HCT116 (cell line): Measurements from ENCODE around the gene HIPK2. TPM values are rescaled to one million over a fixed set of nuclear protein-coding genes. Genes with fewer than 3 reads are reported as not detected.

Experiments used
- ATAC-seq: fragments of 200-7000 bp; cut with Tn5 transposase; 2 replicates; pipeline ENCODE4 v1.9.1; 2020; ENCODE audit warnings: mild to moderate bottlenecking, moderate library complexity
- BruUV-seq: library from RNA; stranded (reverse); fragments of 400-500 nt; replicated peaks from 2 replicates; lab custom pipeline; 2021; lab: Mats Ljungman, UMichigan
- CTCF ChIA-PET: fragments of 300-600 bp; sonication (Branson Sonifier 250); formaldehyde crosslinking; loops from one replicate; lab custom pipeline; 2021; ENCODE audit warnings: antibody characterized with exemption; lab: Charles Lee
- POLR2A ChIA-PET: fragments of 300-600, 350-600 bp; sonication (Branson Sonifier 250); formaldehyde crosslinking; loops from one replicate; lab custom pipeline; 2021; ENCODE audit warnings: antibody characterized with exemption; lab: Charles Lee
- RAD21 ChIA-PET, 2 experiments: fragments of 300-600 bp; sonication (Branson Sonifier 250); formaldehyde crosslinking; loops; one replicate each; lab custom pipeline; 2023; ENCODE audit warnings: low total read pairs in 2 of 2; ENCODE audit not compliant: uncharacterized antibody in 2 of 2, unreplicated experiment in 2 of 2, low non-redundant PET in 1 of 2; lab: Charles Lee
- DNase-seq: peaks from one replicate; pipeline ENCODE4 v3.0.0-alpha.2; 2010; ENCODE audit warnings: low read depth, low spot score
- H2AFZ ChIP-seq: fragments of 200-600 bp; shearing (Covaris generic), sonication (generic); 2 replicates; pipeline ENCODE4 v1.6.1; 2017; ENCODE audit warnings: low read depth, mixed run types, mixed read lengths, antibody characterized with exemption, low read length; ENCODE audit not compliant: poor library complexity, severe bottlenecking
- H3K27ac ChIP-seq: 2 replicates; pipeline ENCODE4 v1.5.1; 2012; ENCODE audit warnings: low read depth, low read length
- H3K27me3 ChIP-seq: fragments of 200-600 bp; sonication (generic); 2 replicates; pipeline ENCODE4 v1.6.1; 2016; ENCODE audit warnings: mixed run types, low read length, mixed read lengths; ENCODE audit not compliant: insufficient read depth
- H3K36me3 ChIP-seq, 2 experiments: fragments of 200-500 bp in 1 of 2; fragments of 200-600 bp in 1 of 2; sonication (Bioruptor generic) in 1 of 2; sonication (generic) in 1 of 2; 2 replicates each; pipeline versions ENCODE4 v1.5.1 to v1.6.1; 2014 to 2016; ENCODE audit warnings: low read length in 2 of 2, inconsistent platforms in 1 of 2, mixed read lengths in 1 of 2, mixed run types in 1 of 2; ENCODE audit not compliant: insufficient read depth in 2 of 2, control insufficient read depth in 1 of 2
- H3K4me1 ChIP-seq, 2 experiments: fragments of 200-600 bp in 1 of 2; sonication (generic) in 1 of 2; 2 replicates each; pipeline versions ENCODE4 v1.5.1 to v1.6.1; 2012 to 2017; ENCODE audit warnings: low read length in 2 of 2, inconsistent platforms in 1 of 2, mild to moderate bottlenecking in 1 of 2, mixed read lengths in 1 of 2, mixed run types in 1 of 2, moderate library complexity in 1 of 2; ENCODE audit not compliant: insufficient read depth in 2 of 2, control insufficient read depth in 1 of 2
- H3K4me2 ChIP-seq: fragments of 200-600 bp; sonication (generic); 2 replicates; pipeline ENCODE4 v1.6.1; 2017; ENCODE audit warnings: mixed run types, low read length, mixed read lengths
- H3K4me3 ChIP-seq, 2 experiments: fragments of 200-600 bp in 1 of 2; sonication (generic) in 1 of 2; replicated peaks in 1 of 2; 2 replicates each; pipeline ENCODE4 v1.5.1; 2011 to 2016; ENCODE audit warnings: low read length in 2 of 2, control low read depth in 1 of 2, low read depth in 1 of 2, mild to moderate bottlenecking in 1 of 2, mixed read lengths in 1 of 2, mixed run types in 1 of 2
- H3K79me2 ChIP-seq: fragments of 200-600 bp; sonication (generic); 2 replicates; pipeline ENCODE4 v1.6.1; 2017; ENCODE audit warnings: mild to moderate bottlenecking, mixed run types, low read length, moderate library complexity, mixed read lengths; ENCODE audit not compliant: insufficient read depth
- H3K9ac ChIP-seq: fragments of 200-600 bp; sonication (generic); 2 replicates; pipeline ENCODE4 v1.6.1; 2016; ENCODE audit warnings: low read length, mixed read lengths
- H3K9me2 ChIP-seq: fragments of 200-600 bp; sonication (generic), shearing (Covaris generic); 2 replicates; pipeline ENCODE4 v1.6.1; 2017; ENCODE audit warnings: mixed run types, mild to moderate bottlenecking, moderate library complexity; ENCODE audit not compliant: insufficient read depth
- H3K9me3 ChIP-seq, 2 experiments: fragments of 200-500 bp in 1 of 2; fragments of 200-600 bp in 1 of 2; sonication (Bioruptor generic) in 1 of 2; sonication (generic) in 1 of 2; 2 replicates each; pipeline ENCODE4 v1.6.1; 2014 to 2017; ENCODE audit warnings: low read length in 2 of 2, mixed read lengths in 2 of 2, inconsistent platforms in 1 of 2, low read depth in 1 of 2, mild to moderate bottlenecking in 1 of 2, mixed run types in 1 of 2, moderate library complexity in 1 of 2; ENCODE audit not compliant: control insufficient read depth in 1 of 2, insufficient read depth in 1 of 2
- H4K20me1 ChIP-seq: fragments of 200-600 bp; sonication (generic), shearing (Covaris generic); 2 replicates; pipeline ENCODE4 v1.6.1; 2017; ENCODE audit warnings: mixed run types, mild to moderate bottlenecking, moderate library complexity; ENCODE audit not compliant: insufficient read depth
- ATF3 ChIP-seq: IDR thresholded peaks from 2 replicates; pipeline ENCODE4 v1.6.1; 2012
- CBX3 ChIP-seq: IDR thresholded peaks from 2 replicates; pipeline ENCODE4 v1.6.1; 2012; ENCODE audit warnings: low read depth
- CEBPB ChIP-seq: IDR thresholded peaks from 2 replicates; pipeline ENCODE4 v1.6.1; 2012; ENCODE audit warnings: low read depth
- ELF1 ChIP-seq: IDR thresholded peaks from 2 replicates; pipeline ENCODE4 v1.6.1; 2012; ENCODE audit warnings: low read depth, borderline replicate concordance
- EZH2 ChIP-seq: fragments of 200-600 bp; sonication (generic); IDR thresholded peaks from 2 replicates; pipeline ENCODE4 v1.6.1; 2017; ENCODE audit warnings: antibody characterized with exemption, mixed run types
- EZH2phosphoT487 ChIP-seq: fragments of 200-600 bp; IDR thresholded peaks from 2 replicates; pipeline ENCODE4 v1.6.1; 2018; ENCODE audit warnings: antibody characterized with exemption, borderline replicate concordance
- FOSL1 ChIP-seq: IDR thresholded peaks from 2 replicates; pipeline ENCODE4 v1.6.1; 2012; ENCODE audit warnings: low read depth
- JUND ChIP-seq: IDR thresholded peaks from 2 replicates; pipeline ENCODE4 v1.6.1; 2012
- MAX ChIP-seq: IDR thresholded peaks from 2 replicates; pipeline ENCODE4 v1.6.1; 2012
- POLR2A ChIP-seq: IDR thresholded peaks from 2 replicates; pipeline ENCODE4 v1.7.0; 2011; ENCODE audit warnings: borderline replicate concordance; ENCODE audit not compliant: insufficient read depth, insufficient read length; ENCODE audit errors: extremely low read depth
- POLR2AphosphoS5 ChIP-seq: IDR thresholded peaks from 2 replicates; pipeline ENCODE4 v1.6.1; 2011; ENCODE audit warnings: mild to moderate bottlenecking, low read depth, low read length, moderate library complexity
- RAD21 ChIP-seq: IDR thresholded peaks from 2 replicates; pipeline ENCODE4 v1.6.1; 2012; ENCODE audit warnings: low read depth, mild to moderate bottlenecking
- SIN3A ChIP-seq: IDR thresholded peaks from 2 replicates; pipeline ENCODE4 v1.6.1; 2012; ENCODE audit warnings: low read depth
- SP1 ChIP-seq: IDR thresholded peaks from 2 replicates; pipeline ENCODE4 v1.6.1; 2012; ENCODE audit warnings: low read depth
- SRF ChIP-seq: IDR thresholded peaks from 2 replicates; pipeline ENCODE4 v1.6.1; 2012; ENCODE audit warnings: low read depth
- TCF7L2 ChIP-seq: IDR thresholded peaks from 2 replicates; pipeline ENCODE4 v1.7.0; 2011; ENCODE audit warnings: borderline replicate concordance, inconsistent platforms; ENCODE audit not compliant: insufficient read depth, insufficient read length; ENCODE audit errors: extremely low read depth
- YY1 ChIP-seq: IDR thresholded peaks from 2 replicates; pipeline ENCODE4 v1.6.1; 2011; ENCODE audit warnings: low read length, low read depth, moderate library complexity, mild to moderate bottlenecking; ENCODE audit not compliant: insufficient replicate concordance; ENCODE audit errors: extremely low read depth
- ZFX ChIP-seq: fragments of 450-650 bp; IDR thresholded peaks from 2 replicates; pipeline ENCODE4 v1.6.1; 2017
- intact Hi-C: fragments of 100-400 bp; cut with micrococcal nuclease; formaldehyde crosslinking; loops from 2 replicates; pipeline ENCODE4 v1.10.0; 2022
- total RNA-seq: library from RNA; stranded (reverse); gene quantifications from one replicate; pipeline ENCODE4 v1.2.1, GENCODE V29; 2021; ENCODE audit not compliant: unreplicated experiment

Gene HIPK2
- total RNA-seq, 1 experiment from 2014 or later, result 49.5 TPM

GRCh38 chr7:139718141-139718540 lies 59.7 kb downstream of the HIPK2 start (continued):
- TF ChIP-seq MAX, result no peak
- no peak for TF ChIP-seq ATF3
- no peak for TF ChIP-seq POLR2A
- no peak for TF ChIP-seq SP1
- TF ChIP-seq TCF7L2, result no peak

- Histone ChIP-seq H3K79me2 (peaks cover 26% of the 10 kb centered on the region; the same call in 1 of the 2 replicates), H3K27me3 (no peaks in the 10 kb centered on the region), H3K36me3 (peaks cover 4 to 11% of the 10 kb centered on the region in 2 experiments; a peak in 2 of 4 replicates), H3K4me3 (no peak overlapping the region), H2AFZ (no peak overlapping the region), H3K9ac (no peak overlapping the region), H3K4me2 (no peak overlapping the region), H3K9me2 (no peaks in the 10 kb centered on the region), H4K20me1 (no peaks in the 10 kb centered on the region), H3K9me3 (no peaks in the 10 kb centered on the region), H3K4me1 (peaks cover 8 to 15% of the 10 kb centered on the region in 2 experiments), H3K27ac (no peak overlapping the region)
- DNase-seq (no peak), ATAC-seq (no peak)
- CTCF ChIA-PET, result no interaction called here
- RAD21 ChIA-PET, result no interaction called here
- TSS peak; percentile 61 for BruUV-seq
- intact Hi-C loops, result no loop called here
- POLR2A ChIA-PET, result no interaction called here
- TF ChIP-seq JUND, result no peak
- TF ChIP-seq, all 23 proteins: peak for 0
Measured at GRCh38 chr7:139716156-139716942, 61.4 kb downstream of the HIPK2 start.

GRCh38 chr7:139715194-139715815 lies 62.5 kb downstream of the HIPK2 start:
- intact Hi-C loops, result no loop called here
- peaks cover 27% of the 10 kb centered on the region; the same call in 1 of the 2 replicates for H3K79me2 ChIP-seq
- H3K4me1 ChIP-seq, result peaks cover 0 to 5% of the 10 kb centered on the region in 2 experiments; a peak in 1 of 4 replicates
- H3K27ac ChIP-seq, result no peak overlapping the region
- ChIA-PET CTCF (no interaction called here), POLR2A (no interaction called here)
- ATAC-seq (no peak), DNase-seq (no peak)
- no peak overlapping the region for H2AFZ ChIP-seq
- H4K20me1 ChIP-seq, result no peaks in the 10 kb centered on the region
- no peak overlapping the region for H3K4me2 ChIP-seq
- no peak overlapping the region for H3K4me3 ChIP-seq
- H3K9me2 ChIP-seq, result no peaks in the 10 kb centered on the region
- TF ChIP-seq CBX3, result no peak
- TF ChIP-seq ATF3, result no peak
- no peak for TF ChIP-seq CEBPB
- no peak for TF ChIP-seq TCF7L2
- no peak for TF ChIP-seq SIN3A
- no peak for TF ChIP-seq POLR2A
- no peak for TF ChIP-seq FOSL1
- no peak for TF ChIP-seq JUND
- no peak for TF ChIP-seq SP1
- TF ChIP-seq RAD21, result no peak
- no peak for TF ChIP-seq MAX
- no peak for TF ChIP-seq ELF1
- no peak for TF ChIP-seq EZH2phosphoT487
- no peak for TF ChIP-seq POLR2AphosphoS5
- no peak for TF ChIP-seq YY1
- no peak for TF ChIP-seq ZFX
- TF ChIP-seq SRF, result no peak
- no peak for TF ChIP-seq EZH2
- TF ChIP-seq, all 23 proteins: peak for 0
- no peaks in the 10 kb centered on the region for H3K9me3 ChIP-seq
- H3K27me3 ChIP-seq, result no peaks in the 10 kb centered on the region
- RAD21 ChIA-PET, result no interaction called here
- no TSS peak for BruUV-seq
- H3K9ac ChIP-seq, result no peak overlapping the region
- peaks cover 4 to 11% of the 10 kb centered on the region in 2 experiments; a peak in 2 of 4 replicates for H3K36me3 ChIP-seq
